Endothelial cell of umbilical vein (primary cell): Measurements from ENCODE around the gene CDK5.

Experiments used
- CTCF ChIP-seq, 2 donors: IDR thresholded peaks; 1 replicate in 1 of 2; 2 replicates in 1 of 2; pipeline ENCODE4 v1.5.1; 2011; ENCODE audit warnings: low read length in 2 of 2, mild to moderate bottlenecking in 2 of 2, moderate library complexity in 2 of 2, control low read depth in 1 of 2, inconsistent platforms in 1 of 2, low read depth in 1 of 2; ENCODE audit not compliant: insufficient read depth in 1 of 2; ENCODE audit errors: extremely low read depth in 1 of 2
- EZH2 ChIP-seq: IDR thresholded peaks from 2 replicates; pipeline ENCODE4 v1.6.1; 2012; ENCODE audit warnings: borderline replicate concordance, low read depth, mild to moderate bottlenecking, moderate library complexity, low read length, inconsistent platforms; ENCODE audit not compliant: severe bottlenecking
- FOS ChIP-seq: IDR thresholded peaks from 2 replicates; pipeline ENCODE4 v1.6.1; 2011; ENCODE audit warnings: mild to moderate bottlenecking, low read length, moderate library complexity, borderline replicate concordance; ENCODE audit not compliant: insufficient read depth
- GATA2 ChIP-seq: IDR thresholded peaks from 2 replicates; pipeline ENCODE4 v1.7.0; 2011; ENCODE audit warnings: low read depth, mild to moderate bottlenecking, moderate library complexity, mixed read lengths, low read length; ENCODE audit not compliant: insufficient read length, insufficient read depth
- JUN ChIP-seq: IDR thresholded peaks from 2 replicates; pipeline ENCODE4 v1.6.1; 2011; ENCODE audit warnings: borderline replicate concordance, low read depth; ENCODE audit not compliant: insufficient read length, insufficient read depth
- MAX ChIP-seq: IDR thresholded peaks from 2 replicates; pipeline ENCODE4 v1.6.1; 2011; ENCODE audit not compliant: insufficient read depth, insufficient read length
- MYC ChIP-seq: IDR thresholded peaks from one replicate; pipeline ENCODE4 v1.6.1; 2011; ENCODE audit warnings: mild to moderate bottlenecking, low read depth, low read length
- POLR2A ChIP-seq: IDR thresholded peaks from 2 replicates; pipeline ENCODE4 v1.6.1; 2012; ENCODE audit warnings: low read depth, mild to moderate bottlenecking, control low read depth, low read length
- POLR2AphosphoS5 ChIP-seq: IDR thresholded peaks from 2 replicates; pipeline ENCODE4 v1.6.1; 2012; ENCODE audit warnings: low read depth, mild to moderate bottlenecking, control low read depth, low read length, moderate library complexity; ENCODE audit not compliant: insufficient read depth

- no peak for TF ChIP-seq CTCF (IDR thresholded peaks at IDR 0.05; ENCODE audit: extremely low read depth in 1 of 2, insufficient read depth in 1 of 2, low read depth in 1 of 2, low read length in 2 of 2)
- no peak for TF ChIP-seq POLR2A
- no peak for TF ChIP-seq EZH2
- no peak for TF ChIP-seq POLR2AphosphoS5
- TF ChIP-seq FOS, result no peak
- TF ChIP-seq MYC, result no peak
- no peak for TF ChIP-seq MAX
- TF ChIP-seq JUN, result no peak
- no peak for TF ChIP-seq GATA2
Measured at GRCh38 chr7:151006590-151007300, 51.0 kb downstream of the CDK5 start.
